H9 (cell line): Measurements from ENCODE around the gene TMEM222. TPM values are rescaled to one million over a fixed set of nuclear protein-coding genes. Genes with fewer than 3 reads are reported as not detected.

Experiments used
- DNase-seq: peaks from one replicate; pipeline ENCODE4 v3.0.0-alpha.2; 2017
- H2AFZ ChIP-seq: one replicate; pipeline ENCODE4 v1.6.1; 2013; ENCODE audit warnings: mild to moderate bottlenecking, low read length, control low read depth, moderate library complexity
- H2AK5ac ChIP-seq: 2 replicates; pipeline ENCODE4 v1.6.1; 2013; ENCODE audit warnings: low read length, control low read depth, mixed read lengths; ENCODE audit not compliant: insufficient read length
- H2BK120ac ChIP-seq: one replicate; pipeline ENCODE4 v1.6.1; 2013; ENCODE audit warnings: low read depth, mild to moderate bottlenecking, low read length, control low read depth, inconsistent platforms; ENCODE audit not compliant: poor library complexity, severe bottlenecking
- H2BK12ac ChIP-seq: 2 replicates; pipeline ENCODE4 v1.6.1; 2013; ENCODE audit warnings: low read length, control low read depth, mixed read lengths, low read depth; ENCODE audit not compliant: insufficient read length
- H2BK15ac ChIP-seq: 2 replicates; pipeline ENCODE4 v1.6.1; 2013; ENCODE audit warnings: low read depth, low read length, control low read depth
- H2BK20ac ChIP-seq: one replicate; pipeline ENCODE4 v1.6.1; 2013; ENCODE audit warnings: low read depth, mild to moderate bottlenecking, low read length, control low read depth, inconsistent platforms; ENCODE audit not compliant: poor library complexity, severe bottlenecking
- H2BK5ac ChIP-seq: 2 replicates; pipeline ENCODE4 v1.6.1; 2013; ENCODE audit warnings: low read length, control low read depth, mixed read lengths; ENCODE audit not compliant: insufficient read length
- H3K14ac ChIP-seq: 2 replicates; pipeline ENCODE4 v1.6.1; 2013; ENCODE audit warnings: low read length, control low read depth; ENCODE audit not compliant: insufficient read depth
- H3K18ac ChIP-seq: 2 replicates; pipeline ENCODE4 v1.6.1; 2013; ENCODE audit warnings: low read depth, mild to moderate bottlenecking, mixed read lengths, low read length, control low read depth; ENCODE audit not compliant: insufficient read length
- H3K23ac ChIP-seq: 2 replicates; pipeline ENCODE4 v1.6.1; 2013; ENCODE audit warnings: low read length, control low read depth, mixed read lengths, low read depth; ENCODE audit not compliant: insufficient read length
- H3K23me2 ChIP-seq: 2 replicates; pipeline ENCODE4 v1.6.1; 2013; ENCODE audit warnings: low read depth, mild to moderate bottlenecking, mixed read lengths, low read length, control low read depth; ENCODE audit not compliant: insufficient read length, poor library complexity, severe bottlenecking
- H3K27ac ChIP-seq: 2 replicates; pipeline ENCODE4 v1.5.1; 2013; ENCODE audit warnings: low read length, control low read depth, mixed read lengths, low read depth; ENCODE audit not compliant: insufficient read length
- H3K27me3 ChIP-seq: 2 replicates; pipeline ENCODE4 v1.6.1; 2013; ENCODE audit warnings: low read length, control low read depth, inconsistent platforms; ENCODE audit not compliant: insufficient read depth
- H3K4ac ChIP-seq: 2 replicates; pipeline ENCODE4 v1.6.1; 2013; ENCODE audit warnings: low read depth, mild to moderate bottlenecking, control low read depth, inconsistent platforms, low read length, moderate library complexity
- H3K4me1 ChIP-seq: 2 replicates; pipeline ENCODE4 v1.6.1; 2013; ENCODE audit warnings: low read length, control low read depth, inconsistent platforms; ENCODE audit not compliant: insufficient read depth
- H3K4me2 ChIP-seq: 2 replicates; pipeline ENCODE4 v1.6.1; 2013; ENCODE audit warnings: low read length, control low read depth, mixed read lengths; ENCODE audit not compliant: insufficient read length, insufficient read depth
- H3K56ac ChIP-seq: 2 replicates; pipeline ENCODE4 v1.6.1; 2013; ENCODE audit warnings: low read depth, mild to moderate bottlenecking, mixed read lengths, low read length, control low read depth; ENCODE audit not compliant: insufficient read length
- H3K79me1 ChIP-seq: 2 replicates; pipeline ENCODE4 v1.6.1; 2013; ENCODE audit warnings: low read depth, mild to moderate bottlenecking, moderate library complexity, low read length, control low read depth, inconsistent platforms; ENCODE audit not compliant: insufficient read depth, poor library complexity, severe bottlenecking
- H3K79me2 ChIP-seq: 2 replicates; pipeline ENCODE4 v1.6.1; 2013; ENCODE audit warnings: low read length, control low read depth, inconsistent platforms; ENCODE audit not compliant: insufficient read depth
- H3K9ac ChIP-seq: 2 replicates; pipeline ENCODE4 v1.6.1; 2013; ENCODE audit warnings: low read length, control low read depth, mixed read lengths; ENCODE audit not compliant: insufficient read length; ENCODE audit errors: extremely low read depth
- H3K9me3 ChIP-seq: one replicate; pipeline ENCODE4 v1.6.1; 2013; ENCODE audit warnings: low read depth, low read length, inconsistent platforms; ENCODE audit not compliant: control insufficient read depth
- H3T11ph ChIP-seq: one replicate; pipeline ENCODE4 v1.6.1; 2013; ENCODE audit warnings: mild to moderate bottlenecking, low read length, control low read depth, inconsistent platforms
- H4K20me1 ChIP-seq: one replicate; pipeline ENCODE4 v1.6.1; 2013; ENCODE audit not compliant: control insufficient read depth, insufficient read length, insufficient read depth
- H4K5ac ChIP-seq: 2 replicates; pipeline ENCODE4 v1.6.1; 2013; ENCODE audit warnings: low read depth, mild to moderate bottlenecking, mixed read lengths, low read length, control low read depth; ENCODE audit not compliant: insufficient read length
- H4K8ac ChIP-seq: replicated peaks from 2 replicates; pipeline ENCODE4 v1.6.1; 2013; ENCODE audit warnings: low read length, control low read depth, mixed read lengths, low read depth; ENCODE audit not compliant: insufficient read length
- H4K91ac ChIP-seq: 2 replicates; pipeline ENCODE4 v1.6.1; 2013; ENCODE audit warnings: low read depth, mild to moderate bottlenecking, moderate library complexity, mixed read lengths, low read length, control low read depth; ENCODE audit not compliant: insufficient read length
- H3K27ac Mint-ChIP-seq, 3 experiments: 2 replicates in 2 of 3; 3 replicates in 1 of 3; pipeline ENCODE4 v1.8.0; 2020 to 2021; ENCODE audit warnings: mixed read lengths in 3 of 3, mild to moderate bottlenecking in 1 of 3, moderate library complexity in 1 of 3
- H3K27me3 Mint-ChIP-seq: 2 replicates; pipeline ENCODE4 v1.8.0; 2021; ENCODE audit warnings: low read depth, mild to moderate bottlenecking, moderate library complexity, mixed read lengths
- H3K36me3 Mint-ChIP-seq, 3 experiments: 2 replicates in 2 of 3; 3 replicates in 1 of 3; pipeline ENCODE4 v1.8.0; 2020 to 2021; ENCODE audit warnings: low read depth in 3 of 3, mixed read lengths in 3 of 3; ENCODE audit not compliant: insufficient read depth in 1 of 3
- H3K4me1 Mint-ChIP-seq, 2 experiments: 2 replicates each; pipeline ENCODE4 v1.8.0; 2020; ENCODE audit warnings: mixed read lengths in 2 of 2
- H3K4me3 Mint-ChIP-seq, 2 experiments: 2 replicates in 1 of 2; 3 replicates in 1 of 2; pipeline ENCODE4 v1.8.0; 2020 to 2021; ENCODE audit warnings: mild to moderate bottlenecking in 2 of 2, mixed read lengths in 2 of 2, moderate library complexity in 1 of 2
- H3K9me3 Mint-ChIP-seq, 2 experiments: 2 replicates in 1 of 2; 3 replicates in 1 of 2; pipeline ENCODE4 v1.8.0; 2020; ENCODE audit warnings: mild to moderate bottlenecking in 2 of 2, mixed read lengths in 2 of 2, moderate library complexity in 1 of 2
- WGBS: extraction: QIAGEN DNeasy Blood & Tissue Kit; methylation state at CpG from one replicate; pipeline ENCODE4 v1.1.7; 2013; ENCODE audit warnings: missing lambda C conversion rate, low lambda C conversion rate, mixed read lengths; ENCODE audit not compliant: insufficient read length; ENCODE audit errors: extremely low coverage; 5-methylcytosine and 5-hydroxymethylcytosine counted together
- total RNA-seq: library from RNA; stranded (reverse); gene quantifications from 2 replicates; pipeline ENCODE4 v1.2.1, GENCODE V29; 2021
- TF ChIP-seq, protein P1 (sequence below): fragments of 200-600 bp; sonication (generic); conservative IDR thresholded peaks from 3 replicates; pipeline ENCODE4 v1.8.0; 2021; ENCODE audit warnings: antibody characterized with exemption, mild to moderate bottlenecking

TMEM222 gene
- total RNA-seq, 1 experiment from 2014 or later: 36.8 TPM

DNA sequence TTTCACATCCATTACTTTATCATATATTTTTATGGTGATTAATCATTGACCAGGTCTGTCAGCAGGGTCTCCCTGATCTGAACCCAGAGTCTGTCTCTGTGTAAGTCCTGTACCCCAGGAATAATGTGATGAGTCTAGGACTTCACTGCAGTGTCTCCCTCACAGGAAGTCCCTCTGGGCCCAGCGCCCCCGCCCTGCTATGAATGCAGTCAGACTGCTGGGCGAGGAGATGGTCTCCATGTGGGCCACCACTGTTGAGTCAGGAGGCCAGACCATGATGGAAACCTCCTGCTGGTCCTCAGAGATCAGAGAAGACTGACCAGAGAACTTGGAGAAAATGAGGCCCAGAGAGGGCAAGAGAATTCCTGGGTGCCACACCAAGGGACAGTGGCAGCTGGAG is 9.5 kb downstream of the TMEM222 start:
- H3K23ac ChIP-seq: no peak overlapping the region
- peaks cover 3% of the 10 kb centered on the region for H3K79me1 ChIP-seq
- no peak overlapping the region for H3K56ac ChIP-seq
- no peak overlapping the region for H3K18ac ChIP-seq
- H3K27ac Mint-ChIP-seq: no peak overlapping the region
- no peak overlapping the region for H2AK5ac ChIP-seq
- no peaks in the 10 kb centered on the region for H3K27me3 ChIP-seq
- H2BK12ac ChIP-seq: no peak overlapping the region
- no peak overlapping the region for H2BK5ac ChIP-seq
- H3K79me2 ChIP-seq: peaks cover 2% of the 10 kb centered on the region; the same call in 1 of the 2 replicates
- no peaks in the 10 kb centered on the region for H4K20me1 ChIP-seq
- H3K36me3 Mint-ChIP-seq: peaks cover 22 to 56% (median 43%) of the 10 kb centered on the region in 3 experiments; a peak in 6 of 7 replicates
- TF ChIP-seq, protein P1, sequence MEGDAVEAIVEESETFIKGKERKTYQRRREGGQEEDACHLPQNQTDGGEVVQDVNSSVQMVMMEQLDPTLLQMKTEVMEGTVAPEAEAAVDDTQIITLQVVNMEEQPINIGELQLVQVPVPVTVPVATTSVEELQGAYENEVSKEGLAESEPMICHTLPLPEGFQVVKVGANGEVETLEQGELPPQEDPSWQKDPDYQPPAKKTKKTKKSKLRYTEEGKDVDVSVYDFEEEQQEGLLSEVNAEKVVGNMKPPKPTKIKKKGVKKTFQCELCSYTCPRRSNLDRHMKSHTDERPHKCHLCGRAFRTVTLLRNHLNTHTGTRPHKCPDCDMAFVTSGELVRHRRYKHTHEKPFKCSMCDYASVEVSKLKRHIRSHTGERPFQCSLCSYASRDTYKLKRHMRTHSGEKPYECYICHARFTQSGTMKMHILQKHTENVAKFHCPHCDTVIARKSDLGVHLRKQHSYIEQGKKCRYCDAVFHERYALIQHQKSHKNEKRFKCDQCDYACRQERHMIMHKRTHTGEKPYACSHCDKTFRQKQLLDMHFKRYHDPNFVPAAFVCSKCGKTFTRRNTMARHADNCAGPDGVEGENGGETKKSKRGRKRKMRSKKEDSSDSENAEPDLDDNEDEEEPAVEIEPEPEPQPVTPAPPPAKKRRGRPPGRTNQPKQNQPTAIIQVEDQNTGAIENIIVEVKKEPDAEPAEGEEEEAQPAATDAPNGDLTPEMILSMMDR: no peak
- H2BK15ac ChIP-seq: no peak overlapping the region
- WGBS: no CpG with 5 or more reads among the region's 3 CpGs
- no peak overlapping the region for H4K8ac ChIP-seq
- H3K27me3 Mint-ChIP-seq: no peaks in the 10 kb centered on the region
- H3K4me3 Mint-ChIP-seq: no peak overlapping the region
- no peak overlapping the region for H3K14ac ChIP-seq
- H3K9me3 ChIP-seq: no peaks in the 10 kb centered on the region
- H3K27ac ChIP-seq: no peak overlapping the region
- H3K4ac ChIP-seq: no peak overlapping the region
- H2BK20ac ChIP-seq: no peak overlapping the region
- H3K4me1 ChIP-seq: no peaks in the 10 kb centered on the region
- H4K91ac ChIP-seq: no peak overlapping the region
- no peak overlapping the region for H3K4me2 ChIP-seq
- no peak overlapping the region for H2AFZ ChIP-seq
- no peak overlapping the region for H4K5ac ChIP-seq
- H3K23me2 ChIP-seq: no peaks in the 10 kb centered on the region
- no peak overlapping the region for H3T11ph ChIP-seq
- no peak overlapping the region for H3K9ac ChIP-seq
- no peak for DNase-seq
- H3K4me1 Mint-ChIP-seq: no peaks in the 10 kb centered on the region
- no peak overlapping the region for H2BK120ac ChIP-seq
- no peaks in the 10 kb centered on the region for H3K9me3 Mint-ChIP-seq
